Activated T-helper 1 cell treated with anti-CD3 and anti-CD28 coated beads, Interleukin-2, amount 50 U/mL, for 16 hours (primary cell): ENCODE results near the gene DIRAS3.
"Not testable (repeated sequence)": the region's sequence is repeated elsewhere in the genome, so short reads cannot be mapped to it uniquely, and the experiment has no call there.

ENCODE experiments used
- DNase-seq, 2 donors: peaks; one replicate each; pipeline ENCODE4 v3.0.0-alpha.2; 2020; ENCODE audit warnings: low read depth in 1 of 2, low spot score in 1 of 2

DIRAS3 gene

DNA sequence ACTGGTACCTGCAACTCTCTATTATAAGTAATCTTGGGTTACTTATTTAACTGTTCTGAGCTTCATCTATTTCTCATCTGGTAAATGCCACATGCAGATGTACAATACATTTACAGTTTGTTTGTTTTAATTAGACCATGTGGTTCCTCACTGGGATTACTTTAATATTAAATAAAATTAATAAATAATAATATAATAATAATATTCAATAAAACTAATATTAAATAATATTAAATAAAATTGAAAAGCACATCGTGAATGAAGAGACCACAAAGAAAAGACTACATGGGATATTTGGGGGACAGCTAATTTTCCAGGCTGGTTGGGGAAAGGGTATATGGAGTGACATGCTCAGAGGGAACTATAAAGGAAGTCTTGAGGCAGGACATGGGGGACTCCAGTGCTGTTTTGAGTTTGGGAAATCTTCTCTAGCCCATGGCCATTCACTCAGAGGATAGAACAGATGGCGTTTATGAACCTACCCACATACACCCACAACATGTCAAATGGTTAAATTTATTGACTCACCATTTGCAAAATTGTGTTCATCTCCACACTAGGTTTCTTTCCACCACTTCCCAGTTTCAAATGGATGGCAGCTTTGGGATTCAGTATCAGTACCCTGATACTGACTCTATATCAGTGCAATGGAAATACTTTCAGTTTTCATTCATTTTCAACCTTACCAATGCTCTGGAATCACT lies 25.6 kb downstream of the DIRAS3 start:
- no peak for DNase-seq

DNA sequence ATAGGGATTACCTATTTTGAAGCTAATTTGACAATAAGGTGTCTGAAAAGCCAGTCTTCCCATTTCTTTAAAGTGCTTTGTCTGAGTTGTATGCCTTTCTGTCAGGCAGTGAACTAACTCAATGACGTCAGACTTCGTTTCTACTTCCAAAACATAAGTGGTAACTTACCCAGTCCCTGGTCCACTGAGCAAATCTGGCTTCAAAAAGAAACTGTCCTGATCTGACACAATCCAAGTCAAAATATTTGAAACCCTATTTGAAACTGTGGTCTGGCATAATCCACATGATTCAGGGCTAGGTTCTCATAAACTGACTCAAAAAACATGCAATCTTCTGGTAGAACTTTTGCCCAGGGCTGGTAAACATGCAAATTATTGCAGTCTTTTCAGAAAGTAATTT lies 34.0 kb downstream of the DIRAS3 start:
- DNase-seq = no peak

DNA sequence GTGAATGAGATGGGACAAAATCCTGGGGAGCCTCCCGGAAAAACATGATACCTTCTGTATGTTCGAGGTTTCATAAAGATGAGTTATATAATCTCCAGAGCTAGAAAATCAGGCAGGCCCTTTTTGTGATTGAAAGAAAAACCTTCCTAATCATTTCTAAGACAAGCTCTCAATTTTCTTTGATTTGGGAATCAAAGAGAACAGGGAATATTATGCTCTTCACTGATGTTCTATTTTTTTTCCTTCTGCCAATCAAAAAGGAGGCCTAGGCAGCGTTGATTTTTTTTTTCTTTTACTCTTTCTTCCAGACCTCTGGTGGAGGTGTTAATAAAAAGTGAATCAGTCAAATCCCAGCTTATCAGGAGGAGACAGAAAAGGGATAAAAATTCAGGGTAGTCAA lies 34.5 kb downstream of the DIRAS3 start:
- no peak for DNase-seq

DNA sequence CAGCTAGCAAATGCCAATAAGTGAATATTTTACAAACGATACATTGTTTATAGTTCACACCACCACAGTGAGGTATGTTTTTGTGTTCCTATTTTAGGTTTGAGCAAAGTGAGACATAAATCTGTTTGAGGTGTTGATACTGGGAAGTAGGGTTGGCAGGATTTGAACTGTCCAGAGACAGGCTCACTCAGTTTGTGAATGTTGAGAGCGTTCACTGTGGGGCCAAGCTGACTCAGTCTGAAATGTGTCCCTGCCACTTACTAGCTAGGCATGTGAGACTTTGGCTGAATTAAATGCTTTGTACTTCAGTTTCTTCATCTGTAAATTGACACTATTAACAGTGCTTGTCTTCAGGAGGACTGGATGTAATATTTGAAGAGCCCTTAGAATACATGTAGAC lies 35.1 kb downstream of the DIRAS3 start:
- DNase-seq = no peak

DNA sequence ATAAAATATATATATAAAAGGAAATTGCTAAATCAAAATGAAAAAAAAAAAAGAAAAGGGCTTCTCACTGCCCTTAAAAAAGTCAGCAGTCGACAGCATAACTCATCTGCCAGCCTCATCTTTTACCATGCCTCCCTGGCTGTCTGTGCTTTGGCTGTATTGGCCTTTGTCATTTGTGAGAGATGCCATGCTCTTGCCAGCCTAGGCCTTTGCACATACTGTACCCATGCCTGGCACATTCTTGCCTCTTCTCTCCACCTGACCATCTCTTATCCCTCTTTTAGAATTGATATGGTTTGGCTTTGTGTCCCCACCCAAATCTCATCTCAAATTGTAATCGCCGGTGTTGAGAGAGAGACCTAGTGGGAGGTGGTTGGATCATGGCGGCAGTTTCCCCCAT lies 37.1 kb downstream of the DIRAS3 start:
- DNase-seq = no peak

DNA sequence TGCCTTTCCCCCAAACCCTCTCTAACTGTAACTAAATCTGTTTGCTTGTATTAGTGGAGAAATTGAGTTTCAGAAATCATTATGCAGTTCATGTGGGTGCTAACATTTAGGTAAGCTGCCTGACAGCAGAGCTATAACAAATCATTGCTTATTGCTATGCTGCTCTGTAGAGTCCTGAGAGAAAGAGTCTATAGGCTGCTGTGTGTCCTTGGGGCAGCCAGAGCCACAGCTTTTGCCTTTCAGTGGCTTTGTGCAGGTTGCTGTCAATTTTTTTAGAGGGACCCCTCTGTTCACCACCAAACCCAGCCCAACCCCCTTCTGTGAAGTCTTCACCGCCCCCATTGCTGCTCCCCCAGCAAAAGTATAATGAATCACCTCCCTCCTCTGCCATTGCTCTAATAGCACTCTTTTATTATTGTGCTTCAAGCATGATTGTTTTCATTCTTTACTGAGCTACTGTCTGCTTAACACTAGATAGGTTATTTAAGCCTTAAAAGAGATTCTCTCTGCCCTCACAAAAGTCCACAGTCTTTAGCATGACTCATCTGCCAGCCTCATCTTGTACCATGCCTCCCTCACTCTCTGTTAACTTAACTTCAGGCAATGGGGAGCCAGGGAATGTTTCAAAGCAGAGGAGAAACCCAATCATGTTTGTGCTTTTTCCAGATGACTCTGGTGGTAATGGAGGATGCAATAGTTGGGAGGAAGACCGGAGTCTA lies 38.6 kb downstream of the DIRAS3 start:
- no peak for DNase-seq

DNA sequence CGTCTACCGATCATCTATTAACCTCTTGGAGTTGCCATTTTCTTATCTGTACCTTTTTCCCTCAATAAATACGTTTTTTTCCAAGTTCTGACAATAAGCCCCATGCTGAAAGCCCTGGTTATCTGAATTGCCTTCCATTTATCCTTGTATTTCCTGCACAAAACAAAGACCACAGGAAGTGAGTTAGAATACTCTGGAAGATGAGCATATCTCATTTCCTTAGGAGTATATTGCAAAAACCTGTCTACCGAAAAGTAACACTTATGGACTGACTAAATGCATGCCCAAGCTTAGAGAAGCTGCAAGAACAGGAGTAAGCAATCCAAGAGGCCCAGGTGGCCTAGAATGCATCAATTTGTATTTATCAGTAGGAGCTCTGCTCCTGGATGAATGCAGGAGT lies 39.9 kb downstream of the DIRAS3 start:
- DNase-seq = no peak

DNA sequence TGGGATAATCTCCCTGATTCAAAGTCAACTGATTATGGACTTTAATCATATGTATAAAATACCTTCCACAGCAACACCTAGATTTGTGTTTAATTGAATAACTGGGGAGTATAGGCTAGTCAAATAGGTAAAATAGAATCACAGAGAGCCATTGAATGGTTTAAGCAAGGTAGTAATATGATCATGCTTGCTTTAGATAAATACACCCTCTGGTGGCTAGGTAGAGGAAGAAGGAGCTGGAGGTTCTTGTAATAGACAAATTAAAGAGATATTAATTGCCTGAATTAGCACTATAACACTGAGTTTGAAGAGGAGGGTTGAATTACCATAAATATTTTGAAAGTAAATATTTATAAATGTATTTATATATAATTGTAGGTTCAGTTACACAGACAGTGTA lies 40.3 kb downstream of the DIRAS3 start:
- DNase-seq = no peak

DNA sequence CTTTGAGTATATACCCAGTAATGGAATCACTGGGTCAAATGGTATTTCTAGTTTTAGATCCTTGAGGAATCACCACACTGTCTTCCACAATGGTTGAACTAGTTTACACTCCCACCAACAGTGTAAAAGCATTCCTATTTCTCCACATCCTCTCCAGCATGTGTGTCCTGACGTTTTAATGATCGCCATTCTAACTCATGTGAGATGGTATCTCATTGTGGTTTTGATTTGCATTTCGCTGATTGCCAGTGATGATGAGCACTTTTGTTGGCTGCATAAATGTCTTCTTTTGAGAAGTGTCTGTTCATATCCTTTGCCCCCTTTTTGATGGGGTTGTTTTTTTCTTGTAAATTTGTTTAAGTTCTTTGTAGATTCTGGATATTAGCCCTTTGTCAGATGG lies 46.8 kb downstream of the DIRAS3 start:
- not testable (repeated sequence) for DNase-seq

DNA sequence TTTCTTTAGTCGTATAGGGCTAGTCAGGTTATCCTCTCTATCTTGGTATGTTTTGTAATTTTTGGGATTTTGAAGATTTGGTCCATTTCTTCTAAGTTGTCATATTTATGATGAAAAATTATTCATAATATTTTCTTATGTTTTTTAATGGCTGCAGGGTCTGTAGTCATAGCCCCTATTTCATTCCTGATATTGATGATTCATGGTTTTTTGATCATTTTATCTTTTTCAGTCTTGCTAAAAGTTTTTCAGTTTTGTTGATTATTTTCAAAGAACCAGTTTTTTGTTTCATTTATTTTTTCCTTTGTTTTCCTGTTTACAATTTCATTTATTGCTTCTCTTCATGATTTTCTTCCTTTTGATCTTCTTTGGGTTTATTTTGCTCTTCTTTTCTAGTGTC lies 50.2 kb downstream of the DIRAS3 start:
- DNase-seq = no peak

DNA sequence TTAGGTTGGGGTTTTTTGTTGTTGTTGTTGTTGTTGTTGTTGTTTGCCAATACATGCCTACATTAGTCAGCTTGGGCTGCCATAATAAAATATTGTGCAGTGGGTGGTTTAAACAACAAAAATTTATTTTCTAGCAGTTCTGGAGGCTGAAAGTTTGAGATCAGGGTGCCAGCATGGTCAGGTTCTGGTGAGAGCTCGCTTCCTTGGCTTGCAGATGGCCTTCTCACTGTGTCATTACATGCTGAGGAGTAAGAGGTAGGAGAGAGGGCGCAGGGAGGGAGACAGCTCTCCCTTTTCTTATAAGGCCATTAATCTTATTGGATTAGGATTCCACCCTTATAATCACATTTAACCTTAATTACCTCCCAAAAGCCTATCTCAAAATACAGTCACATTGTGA lies 52.7 kb downstream of the DIRAS3 start:
- no peak for DNase-seq
